Raji (cell line): ENCODE measurements around the gene BST2.

Source experiments
- POLR2A ChIP-seq: IDR thresholded peaks from 2 replicates; pipeline ENCODE4 v1.6.1; 2011; ENCODE audit warnings: low read depth, low read length, control low read depth; ENCODE audit not compliant: insufficient read depth

BST2 gene

GRCh38 chr19:17405250-17406045 is at the start of gene BST2:
TSS of gene BST2 (minus strand) at chr19:17405630. CDS start at chr19:17405575, 55 bp downstream.
- peak; percentile 65 for TF ChIP-seq POLR2A

- no peak for TF ChIP-seq POLR2A
Observed at GRCh38 chr19:17454576-17455071, 49.2 kb upstream of the BST2 start.

GRCh38 chr19:17451820-17452219 is 46.4 kb upstream of the BST2 start:
- no peak for TF ChIP-seq POLR2A

GRCh38 chr19:17450264-17451075 is 45.0 kb upstream of the BST2 start:
- no peak for TF ChIP-seq POLR2A

- no peak for TF ChIP-seq POLR2A
Observed at GRCh38 chr19:17448131-17448967, 42.9 kb upstream of the BST2 start, which contains the start of gene TMEM221. TSS of gene TMEM221 (minus strand) at chr19:17448668. CDS start at chr19:17448462, 206 bp downstream.

- TF ChIP-seq POLR2A, result no peak
Observed at GRCh38 chr19:17447704-17448130, 42.3 kb upstream of the BST2 start.

GRCh38 chr19:17445526-17446165 is 40.2 kb upstream of the BST2 start:
- no peak for TF ChIP-seq POLR2A

GRCh38 chr19:17441241-17442021 is 36.0 kb upstream of the BST2 start:
- no peak for TF ChIP-seq POLR2A

GRCh38 chr19:17436874-17437267 is 31.4 kb upstream of the BST2 start:
- no peak for TF ChIP-seq POLR2A

GRCh38 chr19:17436094-17436873 is 30.9 kb upstream of the BST2 start:
- TF ChIP-seq POLR2A, result no peak

GRCh38 chr19:17435218-17435617 is 29.8 kb upstream of the BST2 start:
- no peak for TF ChIP-seq POLR2A

- TF ChIP-seq POLR2A, result no peak
Observed at GRCh38 chr19:17431417-17431816, 26.0 kb upstream of the BST2 start.

- no peak for TF ChIP-seq POLR2A
Observed at GRCh38 chr19:17429641-17430113, 24.2 kb upstream of the BST2 start.
